ENCODE results near the gene ANK3.

ANK3 gene

GRCh38 chr10:60073781-60074656, 315.7 kb downstream of the ANK3 start:
- no peak overlapping the region for H3K27ac Mint-ChIP-seq
- H3K4me3 Mint-ChIP-seq = no peak overlapping the region
- no peaks in the 10 kb centered on the region for H3K9me3 Mint-ChIP-seq
- H3K27me3 Mint-ChIP-seq (ENCODE audit: low read depth, poor library complexity) = no peaks in the 10 kb centered on the region
- no peaks in the 10 kb centered on the region for H3K4me1 Mint-ChIP-seq
- no peak for DNase-seq
- TF ChIP-seq CTCF (IDR thresholded peaks at IDR 0.05) = no peak
- H3K36me3 Mint-ChIP-seq (ENCODE audit: low read depth) = peaks cover 90% of the 10 kb centered on the region

GRCh38 chr10:60073397-60073780, 316.3 kb downstream of the ANK3 start:
- Mint-ChIP-seq H3K27ac (no peak overlapping the region), H3K4me3 (no peak overlapping the region), H3K27me3 (ENCODE audit: low read depth, poor library complexity) (no peaks in the 10 kb centered on the region), H3K36me3 (ENCODE audit: low read depth) (peaks cover 92% of the 10 kb centered on the region), H3K9me3 (no peaks in the 10 kb centered on the region), H3K4me1 (no peaks in the 10 kb centered on the region)
- no peak for TF ChIP-seq CTCF (IDR thresholded peaks at IDR 0.05)
- no peak for DNase-seq

GRCh38 chr10:60069311-60069710, 320.4 kb downstream of the ANK3 start:
- TF ChIP-seq CTCF (IDR thresholded peaks at IDR 0.05) = no peak
- no peaks in the 10 kb centered on the region for H3K9me3 Mint-ChIP-seq
- H3K4me1 Mint-ChIP-seq = no peaks in the 10 kb centered on the region
- H3K27me3 Mint-ChIP-seq (ENCODE audit: low read depth, poor library complexity) = no peaks in the 10 kb centered on the region
- H3K4me3 Mint-ChIP-seq = no peak overlapping the region
- DNase-seq = no peak
- H3K27ac Mint-ChIP-seq = no peak overlapping the region
- peaks cover 71% of the 10 kb centered on the region for H3K36me3 Mint-ChIP-seq (ENCODE audit: low read depth)

GRCh38 chr10:60050366-60050765, 339.3 kb downstream of the ANK3 start:
- no peaks in the 10 kb centered on the region for H3K4me1 Mint-ChIP-seq
- peaks cover 15% of the 10 kb centered on the region for H3K36me3 Mint-ChIP-seq (ENCODE audit: low read depth)
- H3K27ac Mint-ChIP-seq = no peak overlapping the region
- no peaks in the 10 kb centered on the region for H3K27me3 Mint-ChIP-seq (ENCODE audit: low read depth, poor library complexity)
- no peak for DNase-seq
- no peaks in the 10 kb centered on the region for H3K9me3 Mint-ChIP-seq
- no peak overlapping the region for H3K4me3 Mint-ChIP-seq
- TF ChIP-seq CTCF (IDR thresholded peaks at IDR 0.05) = no peak

GRCh38 chr10:60048091-60048501, 341.6 kb downstream of the ANK3 start:
- peak; percentile 6 for TF ChIP-seq CTCF (IDR thresholded peaks at IDR 0.05)
- no peaks in the 10 kb centered on the region for H3K27me3 Mint-ChIP-seq (ENCODE audit: low read depth, poor library complexity)
- no peaks in the 10 kb centered on the region for H3K9me3 Mint-ChIP-seq
- peak; percentile 10 for DNase-seq
- H3K27ac Mint-ChIP-seq = peak overlapping the region; percentile 64
- H3K4me1 Mint-ChIP-seq = no peaks in the 10 kb centered on the region
- H3K4me3 Mint-ChIP-seq = no peak overlapping the region
- peaks cover 11% of the 10 kb centered on the region for H3K36me3 Mint-ChIP-seq (ENCODE audit: low read depth)

- TF ChIP-seq CTCF (IDR thresholded peaks at IDR 0.05) = no peak
- Mint-ChIP-seq H3K9me3 (no peaks in the 10 kb centered on the region), H3K27me3 (ENCODE audit: low read depth, poor library complexity) (no peaks in the 10 kb centered on the region), H3K4me1 (no peaks in the 10 kb centered on the region), H3K36me3 (ENCODE audit: low read depth) (peaks cover 11% of the 10 kb centered on the region), H3K27ac (no peak overlapping the region), H3K4me3 (no peak overlapping the region)
- DNase-seq = no peak
Observed at GRCh38 chr10:60045571-60045970, 344.1 kb downstream of the ANK3 start.
